ENCODE measurements around the gene KIAA1614.

DNA sequence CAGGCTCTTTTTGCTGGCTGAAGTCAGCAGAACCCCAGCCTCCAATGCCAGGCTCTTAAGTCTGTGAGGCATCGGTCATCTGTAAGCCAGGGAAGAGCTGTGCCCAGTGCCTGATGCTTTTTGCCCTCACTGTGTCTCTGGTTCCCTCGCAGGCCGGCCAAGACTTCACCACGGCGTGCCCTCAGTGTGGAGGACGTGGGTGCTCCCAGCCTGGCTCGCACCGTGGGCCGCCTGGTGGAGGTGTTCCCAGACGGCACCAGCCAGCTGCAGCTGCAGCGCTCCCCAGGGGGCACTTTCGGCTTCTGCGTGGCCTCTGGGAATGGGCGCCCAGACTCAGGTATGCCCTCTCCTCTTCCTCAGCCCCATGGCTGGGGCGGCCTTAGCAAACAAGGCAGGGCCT, 32.5 kb downstream of the KIAA1614 start:
- TF ChIP-seq POLR2AphosphoS5 (IDR thresholded peaks at IDR 0.05; ENCODE audit: insufficient read depth in 1 of 2, low read depth in 1 of 2), result no peak
- TF ChIP-seq, protein P1, sequence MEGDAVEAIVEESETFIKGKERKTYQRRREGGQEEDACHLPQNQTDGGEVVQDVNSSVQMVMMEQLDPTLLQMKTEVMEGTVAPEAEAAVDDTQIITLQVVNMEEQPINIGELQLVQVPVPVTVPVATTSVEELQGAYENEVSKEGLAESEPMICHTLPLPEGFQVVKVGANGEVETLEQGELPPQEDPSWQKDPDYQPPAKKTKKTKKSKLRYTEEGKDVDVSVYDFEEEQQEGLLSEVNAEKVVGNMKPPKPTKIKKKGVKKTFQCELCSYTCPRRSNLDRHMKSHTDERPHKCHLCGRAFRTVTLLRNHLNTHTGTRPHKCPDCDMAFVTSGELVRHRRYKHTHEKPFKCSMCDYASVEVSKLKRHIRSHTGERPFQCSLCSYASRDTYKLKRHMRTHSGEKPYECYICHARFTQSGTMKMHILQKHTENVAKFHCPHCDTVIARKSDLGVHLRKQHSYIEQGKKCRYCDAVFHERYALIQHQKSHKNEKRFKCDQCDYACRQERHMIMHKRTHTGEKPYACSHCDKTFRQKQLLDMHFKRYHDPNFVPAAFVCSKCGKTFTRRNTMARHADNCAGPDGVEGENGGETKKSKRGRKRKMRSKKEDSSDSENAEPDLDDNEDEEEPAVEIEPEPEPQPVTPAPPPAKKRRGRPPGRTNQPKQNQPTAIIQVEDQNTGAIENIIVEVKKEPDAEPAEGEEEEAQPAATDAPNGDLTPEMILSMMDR (IDR thresholded peaks at IDR 0.05), result no peak

All from vagina (tissue), 2 donors.